SK-N-MC (cell line): ENCODE results near the gene OPN1MW3.
"Not testable (repeated sequence)": the region's sequence is repeated elsewhere in the genome, so short reads cannot be mapped to it uniquely, and the experiment has no call there.

Source experiments
- EZH2 ChIP-seq: fragments of 200-600 bp; sonication (generic); IDR thresholded peaks from one replicate; pipeline ENCODE4 v1.6.1; 2017; ENCODE audit warnings: antibody characterized with exemption
- POLR2AphosphoS5 ChIP-seq: IDR thresholded peaks from 2 replicates; pipeline ENCODE4 v1.6.1; 2012; ENCODE audit warnings: mild to moderate bottlenecking, low read depth, low read length, borderline replicate concordance

DNA sequence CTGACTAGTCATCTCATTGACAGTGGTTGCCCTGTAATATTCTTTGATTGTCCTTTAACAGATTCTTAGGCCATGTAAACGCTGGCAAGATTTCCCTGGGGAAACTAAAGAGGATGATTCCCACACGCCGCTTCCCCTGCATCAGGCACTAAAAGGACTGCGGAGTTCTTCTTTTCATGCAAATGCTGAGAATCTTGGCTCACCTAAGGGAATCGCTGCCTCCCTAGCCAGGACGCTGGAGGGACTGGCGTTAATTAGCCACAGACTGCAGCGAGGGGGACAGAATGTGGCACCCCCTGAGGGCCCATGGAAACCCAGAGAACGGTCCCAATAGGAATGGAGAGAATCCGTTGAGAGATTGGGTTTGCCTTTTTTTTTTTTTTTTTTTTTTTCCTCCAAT, 29.0 kb downstream of the OPN1MW3 start:
- TF ChIP-seq EZH2, POLR2AphosphoS5: not testable (repeated sequence)
